Duodenal mucosa (tissue), 2 donors: ENCODE results near the gene COMP.

Experiments used
- H3K27ac ChIP-seq: one replicate; pipeline ENCODE4 v1.7.0; 2013; ENCODE audit warnings: low read depth, low read length
- H3K27me3 ChIP-seq, 2 donors: one replicate each; pipeline ENCODE4 v1.7.0; 2013; ENCODE audit warnings: low read length in 2 of 2, control low read depth in 1 of 2; ENCODE audit not compliant: insufficient read depth in 2 of 2, control insufficient read depth in 1 of 2
- H3K36me3 ChIP-seq, 2 donors: one replicate each; pipeline ENCODE4 v1.7.0; 2013; ENCODE audit warnings: low read length in 2 of 2, control low read depth in 1 of 2; ENCODE audit not compliant: insufficient read depth in 2 of 2, control insufficient read depth in 1 of 2
- H3K4me1 ChIP-seq, 2 donors: one replicate each; pipeline ENCODE4 v1.7.0; 2013; ENCODE audit warnings: low read length in 2 of 2, control low read depth in 1 of 2; ENCODE audit not compliant: insufficient read depth in 2 of 2, control insufficient read depth in 1 of 2
- H3K4me3 ChIP-seq, 2 donors: one replicate each; pipeline ENCODE4 v1.7.0; 2013; ENCODE audit warnings: low read length in 2 of 2, low read depth in 1 of 2
- H3K9ac ChIP-seq, 2 donors: one replicate each; pipeline ENCODE4 v1.7.0; 2013; ENCODE audit warnings: low read length in 2 of 2, low read depth in 1 of 2
- H3K9me3 ChIP-seq, 2 donors: one replicate each; pipeline ENCODE4 v1.7.0; 2013; ENCODE audit warnings: low read length in 2 of 2, control low read depth in 1 of 2; ENCODE audit not compliant: control insufficient read depth in 1 of 2

Gene COMP

GRCh38 chr19:18776736-18777135, 14.4 kb downstream of the COMP start:
- no peak overlapping the region for H3K4me3 ChIP-seq
- no peaks in the 10 kb centered on the region for H3K36me3 ChIP-seq
- H3K27ac ChIP-seq, result no peak overlapping the region
- no peaks in the 10 kb centered on the region for H3K4me1 ChIP-seq
- peaks cover 7 to 8% of the 10 kb centered on the region in 2 donors for H3K27me3 ChIP-seq
- H3K9ac ChIP-seq, result no peak overlapping the region
- H3K9me3 ChIP-seq, result no peaks in the 10 kb centered on the region

- H3K27ac ChIP-seq, result no peak overlapping the region
- no peaks in the 10 kb centered on the region for H3K36me3 ChIP-seq
- H3K9me3 ChIP-seq, result no peaks in the 10 kb centered on the region
- H3K4me3 ChIP-seq, result no peak overlapping the region
- H3K27me3 ChIP-seq, result peaks cover 7 to 8% of the 10 kb centered on the region in 2 donors
- no peak overlapping the region for H3K9ac ChIP-seq
- H3K4me1 ChIP-seq, result no peaks in the 10 kb centered on the region
Measured at GRCh38 chr19:18776288-18776594, 14.9 kb downstream of the COMP start.

- no peaks in the 10 kb centered on the region for H3K9me3 ChIP-seq
- H3K27ac ChIP-seq, result no peak overlapping the region
- H3K4me1 ChIP-seq, result no peaks in the 10 kb centered on the region
- H3K9ac ChIP-seq, result no peak overlapping the region
- no peaks in the 10 kb centered on the region for H3K36me3 ChIP-seq
- peaks cover 7 to 8% of the 10 kb centered on the region in 2 donors for H3K27me3 ChIP-seq
- H3K4me3 ChIP-seq, result no peak overlapping the region
Measured at GRCh38 chr19:18775586-18776287, 15.4 kb downstream of the COMP start.

- Histone ChIP-seq H3K27ac (no peak overlapping the region), H3K4me3 (no peak overlapping the region), H3K9ac (no peak overlapping the region), H3K27me3 (peaks cover 7 to 8% of the 10 kb centered on the region in 2 donors), H3K36me3 (no peaks in the 10 kb centered on the region), H3K4me1 (no peaks in the 10 kb centered on the region), H3K9me3 (no peaks in the 10 kb centered on the region)
Measured at GRCh38 chr19:18774782-18775444, 16.2 kb downstream of the COMP start.

- H3K27ac ChIP-seq, result no peak overlapping the region
- no peaks in the 10 kb centered on the region for H3K36me3 ChIP-seq
- peaks cover 6 to 8% of the 10 kb centered on the region in 2 donors for H3K27me3 ChIP-seq
- no peak overlapping the region for H3K9ac ChIP-seq
- H3K9me3 ChIP-seq, result no peaks in the 10 kb centered on the region
- H3K4me3 ChIP-seq, result no peak overlapping the region
- peaks cover 0 to 2% of the 10 kb centered on the region in 2 donors for H3K4me1 ChIP-seq
Measured at GRCh38 chr19:18774107-18774506, 17.0 kb downstream of the COMP start.

DNA sequence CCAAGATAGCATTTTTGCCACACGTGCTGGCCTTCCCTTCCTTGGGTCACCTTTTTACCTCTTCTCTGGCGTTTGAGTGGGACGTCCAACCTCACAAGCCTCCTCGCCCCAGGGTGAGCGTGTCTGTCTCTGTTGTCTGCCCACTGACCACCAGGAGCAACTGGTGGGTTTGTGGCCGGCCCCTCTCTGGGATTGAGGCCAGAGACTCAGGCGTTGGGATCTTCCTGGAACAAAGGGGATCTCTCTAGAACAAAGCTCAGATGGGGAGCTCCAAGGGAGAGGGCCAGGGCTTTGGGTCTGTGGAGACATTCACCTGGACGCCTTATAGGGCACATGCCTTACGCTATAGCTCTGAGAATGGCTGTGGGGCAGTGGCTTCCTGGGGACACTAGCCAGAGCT, 17.4 kb downstream of the COMP start:
- no peaks in the 10 kb centered on the region for H3K9me3 ChIP-seq
- H3K36me3 ChIP-seq, result no peaks in the 10 kb centered on the region
- H3K4me1 ChIP-seq, result peaks cover 0 to 7% of the 10 kb centered on the region in 2 donors
- no peak overlapping the region for H3K9ac ChIP-seq
- peaks cover 2 to 4% of the 10 kb centered on the region in 2 donors for H3K27me3 ChIP-seq
- H3K4me3 ChIP-seq, result no peak overlapping the region
- H3K27ac ChIP-seq, result no peak overlapping the region

GRCh38 chr19:18772620-18773587, 18.2 kb downstream of the COMP start:
- Histone ChIP-seq H3K9ac (no peak overlapping the region), H3K4me3 (no peak overlapping the region), H3K9me3 (no peaks in the 10 kb centered on the region), H3K27ac (no peak overlapping the region), H3K36me3 (no peaks in the 10 kb centered on the region), H3K4me1 (peaks cover 0 to 7% of the 10 kb centered on the region in 2 donors), H3K27me3 (no peaks in the 10 kb centered on the region)

GRCh38 chr19:18771328-18772242, 19.5 kb downstream of the COMP start:
- no peak overlapping the region for H3K9ac ChIP-seq
- H3K9me3 ChIP-seq, result no peaks in the 10 kb centered on the region
- no peaks in the 10 kb centered on the region for H3K36me3 ChIP-seq
- H3K4me3 ChIP-seq, result no peak overlapping the region
- H3K27ac ChIP-seq, result no peak overlapping the region
- H3K4me1 ChIP-seq, result peaks cover 0 to 7% of the 10 kb centered on the region in 2 donors
- H3K27me3 ChIP-seq, result no peaks in the 10 kb centered on the region

DNA sequence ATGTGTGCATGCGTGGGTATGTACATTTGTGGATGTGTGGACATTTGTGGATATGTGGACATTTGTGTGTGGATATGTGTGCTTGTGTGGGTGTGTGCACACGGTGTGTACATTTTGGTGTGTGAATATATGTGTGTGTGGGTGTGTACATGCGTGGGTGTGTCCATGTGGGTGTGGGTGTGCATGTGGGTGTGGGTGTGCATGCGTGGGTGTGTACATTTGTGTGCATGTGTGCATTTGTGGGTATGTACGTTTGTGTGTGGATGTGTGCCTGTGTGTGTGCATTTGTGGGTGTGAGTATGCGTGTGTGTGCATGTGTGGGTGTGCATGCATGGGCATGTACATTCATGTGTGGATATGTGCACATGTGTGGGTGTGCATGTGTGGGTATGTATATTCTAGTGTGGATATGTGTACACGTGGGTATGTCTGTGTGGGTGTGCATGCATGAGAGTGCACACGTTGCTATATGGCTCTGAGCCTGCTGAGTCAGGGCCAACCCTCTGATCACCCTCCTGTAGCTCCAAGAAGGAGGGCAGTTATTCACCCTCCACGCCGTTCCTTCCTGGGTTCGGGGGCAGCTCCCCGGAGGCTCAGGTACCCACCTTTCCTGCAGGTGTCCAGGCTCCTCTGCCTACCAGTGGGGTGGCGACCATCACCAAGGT, 20.3 kb downstream of the COMP start:
- Histone ChIP-seq H3K36me3 (no peaks in the 10 kb centered on the region), H3K9ac (no peak overlapping the region), H3K4me3 (no peak overlapping the region), H3K27me3 (no peaks in the 10 kb centered on the region), H3K9me3 (no peaks in the 10 kb centered on the region), H3K4me1 (peaks cover 0 to 7% of the 10 kb centered on the region in 2 donors), H3K27ac (no peak overlapping the region)
